Measurements from ENCODE around the gene TAS2R13.

The TAS2R13 gene

GRCh38 chr12:10873378-10873777, 36.0 kb downstream of the TAS2R13 start:
- DNase-seq (ENCODE audit: low read depth in 1 of 2, low spot score in 1 of 2): no peak

GRCh38 chr12:10867381-10867780, 42.0 kb downstream of the TAS2R13 start:
- no peak for DNase-seq (ENCODE audit: low read depth in 1 of 2, low spot score in 1 of 2)

- no peak for DNase-seq (ENCODE audit: low read depth in 1 of 2, low spot score in 1 of 2)
These were observed 45.7 kb downstream of the TAS2R13 start for GRCh38 chr12:10863512-10864218.

- no peak for DNase-seq (ENCODE audit: low read depth in 1 of 2, low spot score in 1 of 2)
These were observed 48.0 kb downstream of the TAS2R13 start for GRCh38 chr12:10861366-10861765.
